HG03025 (cell line): ENCODE results near the gene GNAI2.
A peak's percentile ranks its signal among the peaks of the same experiment; 100 is the strongest.
"Not testable (repeated sequence)": the region's sequence is repeated elsewhere in the genome, so short reads cannot be mapped to it uniquely, and the experiment has no call there.

Experiments
- ATAC-seq: cut with Tn5 transposase; IDR thresholded peaks from one replicate; pipeline ENCODE4 v1.9.1; 2021; ENCODE audit warnings: mild to moderate bottlenecking, moderate library complexity; ENCODE audit not compliant: unreplicated experiment, low FRiP score

Gene GNAI2

GRCh38 chr3:50273689-50274065 lies 37.7 kb downstream of the GNAI2 start:
- no peak for ATAC-seq

- no peak for ATAC-seq
These were observed 38.5 kb downstream of the GNAI2 start for GRCh38 chr3:50274371-50275104.

GRCh38 chr3:50275141-50275995 lies 39.4 kb downstream of the GNAI2 start:
- no peak for ATAC-seq

GRCh38 chr3:50275996-50276761 lies 40.2 kb downstream of the GNAI2 start:
- no peak for ATAC-seq

GRCh38 chr3:50276762-50277101 lies 40.7 kb downstream of the GNAI2 start:
- ATAC-seq = no peak

GRCh38 chr3:50278123-50278879 lies 42.3 kb downstream of the GNAI2 start:
- no peak for ATAC-seq

GRCh38 chr3:50278880-50279224 lies 42.8 kb downstream of the GNAI2 start, which contains the start of gene LSMEM2:
LSMEM2 (plus strand) TSS chr3:50279087; CDS start chr3:50279114, 27 bp downstream.
- ATAC-seq = no peak

- ATAC-seq = no peak
These were observed 43.4 kb downstream of the GNAI2 start for GRCh38 chr3:50279255-50280016.

GRCh38 chr3:50284121-50284520 lies 48.1 kb downstream of the GNAI2 start:
- ATAC-seq = not testable (repeated sequence)

GRCh38 chr3:50286322-50287227 lies 50.6 kb downstream of the GNAI2 start:
- ATAC-seq = no peak

- ATAC-seq = no peak
These were observed 51.3 kb downstream of the GNAI2 start for GRCh38 chr3:50287262-50287661.

GRCh38 chr3:50288387-50289007 lies 52.5 kb downstream of the GNAI2 start:
- no peak for ATAC-seq

- ATAC-seq = no peak
These were observed 53.1 kb downstream of the GNAI2 start for GRCh38 chr3:50289130-50289529.

GRCh38 chr3:50290161-50290641 lies 54.2 kb downstream of the GNAI2 start:
- no peak for ATAC-seq

GRCh38 chr3:50292159-50293078 lies 56.4 kb downstream of the GNAI2 start, which contains the start of gene IFRD2:
IFRD2 (minus strand) TSS chr3:50292429; CDS start chr3:50292274, 155 bp downstream.
- ATAC-seq = peak; percentile 73

- ATAC-seq = no peak
These were observed 57.2 kb downstream of the GNAI2 start for GRCh38 chr3:50293079-50293801.
